HepG2 (cell line): ENCODE results near the gene GPX1. TPM values are rescaled to one million over a fixed set of nuclear protein-coding genes. Genes with fewer than 3 reads are reported as not detected.

Source experiments
- ATRX ChIP-seq: sonication (generic); formaldehyde crosslinking; IDR thresholded peaks from 2 replicates; pipeline ENCODE4 v1.4.0; 2020; ENCODE audit warnings: missing genetic modification reagents, borderline replicate concordance
- BATF2 ChIP-seq: sonication (generic); formaldehyde crosslinking; IDR thresholded peaks from 2 replicates; pipeline ENCODE4 v1.8.0; 2022; ENCODE audit warnings: mild to moderate bottlenecking, missing genetic modification reagents, moderate library complexity
- CBX2 ChIP-seq, 2 experiments: fragments of 200-600 bp in 1 of 2; sonication (generic); formaldehyde crosslinking in 1 of 2; IDR thresholded peaks; 2 replicates each; pipeline versions ENCODE4 v1.7.0 to v1.8.1; 2018 to 2022; ENCODE audit warnings: low read depth in 2 of 2, low read length in 1 of 2, mild to moderate bottlenecking in 1 of 2, missing genetic modification reagents in 1 of 2
- JUNB ChIP-seq: sonication (generic); formaldehyde crosslinking; IDR thresholded peaks from 2 replicates; pipeline ENCODE4 v1.8.0; 2022; ENCODE audit warnings: missing genetic modification reagents, mild to moderate bottlenecking, borderline replicate concordance
- KDM3A ChIP-seq: IDR thresholded peaks from 2 replicates; pipeline ENCODE4 v1.6.1; 2018; ENCODE audit warnings: low read depth, missing compliant biosample characterization
- KIAA2018 ChIP-seq: sonication (generic); formaldehyde crosslinking; IDR thresholded peaks from 2 replicates; pipeline ENCODE4 v1.5.0; 2020; ENCODE audit warnings: mild to moderate bottlenecking, missing genetic modification reagents, borderline replicate concordance
- NR0B2 ChIP-seq: sonication (generic); formaldehyde crosslinking; IDR thresholded peaks from 2 replicates; pipeline ENCODE4 v1.4.0; 2020; ENCODE audit warnings: mild to moderate bottlenecking, missing genetic modification reagents
- NR3C1 ChIP-seq: sonication (generic); formaldehyde crosslinking; IDR thresholded peaks from 2 replicates; pipeline ENCODE4 v1.4.0; 2020; ENCODE audit warnings: missing genetic modification reagents
- RXRA ChIP-seq: sonication (generic); formaldehyde crosslinking; IDR thresholded peaks from 2 replicates; pipeline ENCODE4 v1.5.1; 2020; ENCODE audit warnings: missing genetic modification reagents
- TBP ChIP-seq: sonication (generic); formaldehyde crosslinking; IDR thresholded peaks from 2 replicates; pipeline ENCODE4 v1.5.0; 2020; ENCODE audit warnings: missing genetic modification reagents
- ZNF121 ChIP-seq: sonication (generic); formaldehyde crosslinking; IDR thresholded peaks from 2 replicates; pipeline ENCODE4 v1.5.0; 2020; ENCODE audit warnings: mild to moderate bottlenecking, missing genetic modification reagents
- ZNF510 ChIP-seq: sonication (generic); formaldehyde crosslinking; IDR thresholded peaks from 2 replicates; pipeline ENCODE4 v1.4.0; 2020; ENCODE audit warnings: low read depth, mild to moderate bottlenecking, missing genetic modification reagents
- ZNF572 ChIP-seq: sonication (generic); formaldehyde crosslinking; IDR thresholded peaks from 2 replicates; pipeline ENCODE4 v1.5.1; 2020; ENCODE audit warnings: mild to moderate bottlenecking, missing genetic modification reagents
- polyA plus RNA-seq, 8 experiments: library from polyadenylated mRNA; depleted of rRNA in 3 of 8; stranded (reverse) in 7 of 8; unstranded in 1 of 8; fragments of >200 nt; fragmentation: Illumina TruSeq in 4 of 8; extraction: Trizol in 4 of 8; gene quantifications; 2 replicates each; pipeline versions ENCODE4 v1.2.1 to v1.2.3, GENCODE V29; 2011 to 2016; ENCODE audit warnings: low read depth in 4 of 8, missing spikeins in 1 of 8, mixed read lengths in 1 of 8; ENCODE audit not compliant: insufficient read depth in 1 of 8
- total RNA-seq, 5 experiments: library from RNA; depleted of rRNA; stranded (reverse); fragments of >200 nt; fragmentation: Illumina TruSeq; extraction: Trizol; gene quantifications; 2 replicates each; pipeline ENCODE4 v1.2.3, GENCODE V29; 2016; ENCODE audit warnings: low read depth in 1 of 5
- TF ChIP-seq, protein P1 (sequence below): sonication (generic); formaldehyde crosslinking; IDR thresholded peaks from 2 replicates; pipeline ENCODE4 v1.9.0; 2022; ENCODE audit warnings: missing genetic modification reagents, mild to moderate bottlenecking, borderline replicate concordance
- TF ChIP-seq, protein P2 (sequence below): sonication (generic); formaldehyde crosslinking; IDR thresholded peaks from 2 replicates; pipeline ENCODE4 v1.4.0; 2020; ENCODE audit warnings: missing genetic modification reagents, borderline replicate concordance

Gene GPX1
- total and polyA plus RNA-seq, 2 of the 13 experiments (the other 11 are each of a cell fraction or from before 2014, with no cell fraction given) = 149 to 168 TPM

DNA sequence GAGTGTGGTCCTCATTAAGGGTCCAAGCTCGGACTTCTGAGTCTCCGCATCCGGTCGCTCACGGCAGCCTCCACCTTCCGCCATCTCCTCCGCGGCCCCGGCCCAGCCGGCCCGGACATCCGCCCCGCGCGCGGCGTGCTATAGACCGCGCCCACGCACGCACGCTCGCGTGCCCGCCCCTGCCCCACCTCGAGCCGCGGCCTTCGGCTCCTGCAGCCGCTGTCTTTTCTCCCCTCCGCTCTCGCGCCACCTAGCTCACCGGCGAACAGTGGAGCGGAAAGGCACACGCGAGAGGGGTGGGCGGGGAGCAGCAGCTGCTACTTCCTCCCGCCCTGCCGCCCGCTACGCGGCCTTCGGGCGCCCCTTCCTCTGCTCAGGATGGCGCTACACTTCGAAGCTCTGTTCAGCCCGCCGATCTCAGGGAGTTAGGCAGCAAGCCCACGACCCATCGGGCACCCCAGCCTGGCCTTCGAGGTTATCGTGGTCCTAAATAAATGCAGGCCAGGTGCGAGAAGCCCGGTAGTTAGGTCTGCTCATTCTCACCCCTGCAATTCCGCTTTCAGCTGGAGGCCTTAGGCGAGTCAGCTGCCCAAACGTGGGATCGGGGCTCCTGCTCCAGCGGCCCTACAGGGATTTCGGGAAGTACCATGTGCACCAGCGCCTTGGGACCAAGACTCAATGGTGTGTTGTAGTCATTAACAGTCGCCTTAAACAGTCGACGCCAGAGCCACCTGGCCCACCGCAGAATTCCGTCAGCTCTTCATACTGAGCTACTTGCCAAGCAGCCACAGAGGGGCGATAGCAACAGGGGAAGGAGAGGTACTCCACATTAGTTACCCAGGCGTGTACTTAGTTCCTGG, 18.0 kb downstream of the GPX1 start, which contains the start of gene USP4 (continued):
- TF ChIP-seq NR0B2 = peak; percentile 99
- TF ChIP-seq BATF2 (CRISPR knock-in tag) = peak; percentile 98
- no peak; the same call in 1 of the 2 replicates for TF ChIP-seq KIAA2018 (CRISPR knock-in tag)
- TF ChIP-seq ZNF572 = no peak
- no peak for TF ChIP-seq TBP (CRISPR knock-in tag)
- TF ChIP-seq, protein P1, sequence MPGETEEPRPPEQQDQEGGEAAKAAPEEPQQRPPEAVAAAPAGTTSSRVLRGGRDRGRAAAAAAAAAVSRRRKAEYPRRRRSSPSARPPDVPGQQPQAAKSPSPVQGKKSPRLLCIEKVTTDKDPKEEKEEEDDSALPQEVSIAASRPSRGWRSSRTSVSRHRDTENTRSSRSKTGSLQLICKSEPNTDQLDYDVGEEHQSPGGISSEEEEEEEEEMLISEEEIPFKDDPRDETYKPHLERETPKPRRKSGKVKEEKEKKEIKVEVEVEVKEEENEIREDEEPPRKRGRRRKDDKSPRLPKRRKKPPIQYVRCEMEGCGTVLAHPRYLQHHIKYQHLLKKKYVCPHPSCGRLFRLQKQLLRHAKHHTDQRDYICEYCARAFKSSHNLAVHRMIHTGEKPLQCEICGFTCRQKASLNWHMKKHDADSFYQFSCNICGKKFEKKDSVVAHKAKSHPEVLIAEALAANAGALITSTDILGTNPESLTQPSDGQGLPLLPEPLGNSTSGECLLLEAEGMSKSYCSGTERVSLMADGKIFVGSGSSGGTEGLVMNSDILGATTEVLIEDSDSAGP (CRISPR knock-in tag) = peak; percentile 97
- TF ChIP-seq ZNF510 (CRISPR knock-in tag) = peak; percentile 99
- peak; percentile 88 for TF ChIP-seq JUNB (CRISPR knock-in tag)
- peak; percentile 78 for TF ChIP-seq ZNF121 (CRISPR knock-in tag)
- TF ChIP-seq, protein P2, sequence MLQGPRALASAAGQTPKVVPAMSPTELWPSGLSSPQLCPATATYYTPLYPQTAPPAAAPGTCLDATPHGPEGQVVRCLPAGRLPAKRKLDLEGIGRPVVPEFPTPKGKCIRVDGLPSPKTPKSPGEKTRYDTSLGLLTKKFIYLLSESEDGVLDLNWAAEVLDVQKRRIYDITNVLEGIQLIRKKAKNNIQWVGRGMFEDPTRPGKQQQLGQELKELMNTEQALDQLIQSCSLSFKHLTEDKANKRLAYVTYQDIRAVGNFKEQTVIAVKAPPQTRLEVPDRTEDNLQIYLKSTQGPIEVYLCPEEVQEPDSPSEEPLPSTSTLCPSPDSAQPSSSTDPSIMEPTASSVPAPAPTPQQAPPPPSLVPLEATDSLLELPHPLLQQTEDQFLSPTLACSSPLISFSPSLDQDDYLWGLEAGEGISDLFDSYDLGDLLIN = peak; percentile 72; the same call in 1 of the 2 replicates
- peak; percentile 93 for TF ChIP-seq KDM3A (CRISPR knock-in tag)
- peak; percentile 57; the same call in 1 of the 2 replicates for TF ChIP-seq RXRA
- TF ChIP-seq NR3C1 (CRISPR knock-in tag) = no peak
- no peak for TF ChIP-seq ATRX (CRISPR knock-in tag)
- no peak for TF ChIP-seq CBX2 (IDR thresholded peaks at IDR 0.05; ENCODE audit: low read depth, low read length)
- no peak; the same call in 1 of the 2 replicates for TF ChIP-seq CBX2 (CRISPR knock-in tag; IDR thresholded peaks at IDR 0.05; ENCODE audit: low read depth)
